ENCODE measurements around the gene SRSF9. TPM values are rescaled to one million over a fixed set of nuclear protein-coding genes. Genes with fewer than 3 reads are reported as not detected.

The SRSF9 gene
- total RNA-seq, 1 experiment from 2014 or later = 244 TPM

- Mint-ChIP-seq H3K9me3 (ENCODE audit: unreplicated experiment) (no peaks in the 10 kb centered on the region), H3K36me3 (ENCODE audit: insufficient read depth, unreplicated experiment) (peaks cover 75% of the 10 kb centered on the region), H3K4me1 (ENCODE audit: low read depth, unreplicated experiment) (peaks cover 8% of the 10 kb centered on the region), H3K27ac (ENCODE audit: unreplicated experiment) (peak within 1 kb of the TSS; percentile 98), H3K27me3 (ENCODE audit: insufficient read depth, unreplicated experiment) (no peaks in the 10 kb centered on the region), H3K4me3 (ENCODE audit: unreplicated experiment) (peak within 1 kb of the TSS; percentile 96)
- peak within 1 kb of the TSS; percentile 67 for H3K4me3 ChIP-seq (ENCODE audit: low read depth, low read length)
- ChIA-PET POLR2A (interaction anchor here (0.7 to 1.2 kb wide), 2 partner anchors 9 kb away, joined by 3 read pairs; no protein-coding TSS in a partner anchor), CTCF (interaction anchor here (0.6 kb wide), 1 partner anchor 22 kb away, joined by 5 read pairs; no protein-coding TSS in a partner anchor)
- BruUV-seq (replicated peaks) = TSS peak; percentile 78
- intact Hi-C loops (cut with micrococcal nuclease; ENCODE audit: unreplicated experiment) = loop anchor here (2.0 kb wide), 1 partner anchor 23 kb away; the partner anchor contains the start of gene SRSF9
- no peak for TF ChIP-seq CTCF (IDR thresholded peaks at IDR 0.05; ENCODE audit: insufficient read depth in 1 of 2, low read depth in 1 of 2, low read length in 1 of 2, severe bottlenecking in 1 of 2, unreplicated experiment in 1 of 2)
- peaks cover 3% of the 10 kb centered on the region for H3K36me3 ChIP-seq (ENCODE audit: control insufficient read depth, insufficient read depth, low read length)
- H3K27me3 ChIP-seq (replicated peaks; ENCODE audit: control insufficient read depth, insufficient read depth, low read length) = no peaks in the 10 kb centered on the region
- H3K9me3 ChIP-seq = no peaks in the 10 kb centered on the region
- DNase-seq = peak; percentile 87 to 90
- 0 out of 2 replicates have a peak, but pooled peaks cover 3% of the 10 kb centered on the region for H3K4me1 ChIP-seq
Measured at GRCh38 chr12:120445911-120446843, 23.4 kb downstream of the SRSF9 start, which contains the start of the genes GATC and TRIAP1. TSS of gene GATC (plus strand) at chr12:120446444. CDS start at chr12:120446481, 37 bp downstream. TSS of gene TRIAP1 (minus strand) at chr12:120446384. CDS start at chr12:120446372, 12 bp downstream.

- peaks cover 72% of the 10 kb centered on the region for H3K36me3 Mint-ChIP-seq (ENCODE audit: insufficient read depth, unreplicated experiment)
- H3K27ac Mint-ChIP-seq (ENCODE audit: unreplicated experiment) = peak overlapping the region; percentile 98
- ChIA-PET POLR2A (interaction anchor here (1.4 kb wide), 1 partner anchor 243 kb away, joined by 5 read pairs; no protein-coding TSS in a partner anchor), CTCF (no interaction called here)
- Histone ChIP-seq H3K36me3 (ENCODE audit: control insufficient read depth, insufficient read depth, low read length) (no peaks in the 10 kb centered on the region; the same call in 1 of the 2 replicates), H3K4me3 (ENCODE audit: low read depth, low read length) (no peak overlapping the region), H3K4me1 (0 out of 2 replicates have a peak, but pooled peaks cover 3% of the 10 kb centered on the region), H3K9me3 (no peaks in the 10 kb centered on the region), H3K27me3 (replicated peaks; ENCODE audit: control insufficient read depth, insufficient read depth, low read length) (no peaks in the 10 kb centered on the region)
- no peaks in the 10 kb centered on the region for H3K9me3 Mint-ChIP-seq (ENCODE audit: unreplicated experiment)
- peak overlapping the region; percentile 96 for H3K4me3 Mint-ChIP-seq (ENCODE audit: unreplicated experiment)
- no TSS peak for BruUV-seq (replicated peaks)
- H3K4me1 Mint-ChIP-seq (ENCODE audit: low read depth, unreplicated experiment) = peaks cover 8% of the 10 kb centered on the region
- TF ChIP-seq CTCF (IDR thresholded peaks at IDR 0.05; ENCODE audit: insufficient read depth in 1 of 2, low read depth in 1 of 2, low read length in 1 of 2, severe bottlenecking in 1 of 2, unreplicated experiment in 1 of 2) = no peak
- no peaks in the 10 kb centered on the region for H3K27me3 Mint-ChIP-seq (ENCODE audit: insufficient read depth, unreplicated experiment)
- intact Hi-C loops (cut with micrococcal nuclease; ENCODE audit: unreplicated experiment) = no loop called here
- DNase-seq = no peak
Measured at GRCh38 chr12:120444676-120445075, 24.9 kb downstream of the SRSF9 start.

- Mint-ChIP-seq H3K4me1 (ENCODE audit: low read depth, unreplicated experiment) (no peaks in the 10 kb centered on the region), H3K27ac (ENCODE audit: unreplicated experiment) (no peak overlapping the region), H3K27me3 (ENCODE audit: insufficient read depth, unreplicated experiment) (no peaks in the 10 kb centered on the region), H3K9me3 (ENCODE audit: unreplicated experiment) (no peaks in the 10 kb centered on the region), H3K4me3 (ENCODE audit: unreplicated experiment) (peak overlapping the region; percentile 90), H3K36me3 (ENCODE audit: insufficient read depth, unreplicated experiment) (peaks cover 38% of the 10 kb centered on the region)
- intact Hi-C loops (cut with micrococcal nuclease; ENCODE audit: unreplicated experiment) = loop anchor here (1.0 to 2.0 kb wide), 3 partner anchors 27 to 141 kb away; partner anchors contain the start of gene POP5
- BruUV-seq (replicated peaks) = no TSS peak
- POLR2A ChIA-PET = no interaction called here
- peak; percentile 75 to 80 for TF ChIP-seq CTCF (IDR thresholded peaks at IDR 0.05; ENCODE audit: insufficient read depth in 1 of 2, low read depth in 1 of 2, low read length in 1 of 2, severe bottlenecking in 1 of 2, unreplicated experiment in 1 of 2)
- no peaks in the 10 kb centered on the region for H3K27me3 ChIP-seq (replicated peaks; ENCODE audit: control insufficient read depth, insufficient read depth, low read length)
- no peaks in the 10 kb centered on the region for H3K9me3 ChIP-seq
- no peaks in the 10 kb centered on the region for H3K36me3 ChIP-seq (ENCODE audit: control insufficient read depth, insufficient read depth, low read length)
- no peaks in the 10 kb centered on the region for H3K4me1 ChIP-seq
- no peak overlapping the region for H3K4me3 ChIP-seq (ENCODE audit: low read depth, low read length)
- CTCF ChIA-PET = no interaction called here
- peak; percentile 70 to 73 for DNase-seq
Measured at GRCh38 chr12:120439646-120440247, 29.8 kb downstream of the SRSF9 start.

Measured in Caco-2 (cell line).